Breast epithelium (tissue), 3 donors: ENCODE data around the gene ERAS.

ENCODE experiments used
- CTCF ChIP-seq, 3 donors: fragments of 450-650 bp; IDR thresholded peaks; one replicate each; pipeline ENCODE4 v1.5.1; 2016 to 2017; ENCODE audit warnings: antibody characterized with exemption in 3 of 3, mild to moderate bottlenecking in 3 of 3, moderate library complexity in 3 of 3
- POLR2A ChIP-seq: fragments of 450-650 bp; IDR thresholded peaks from one replicate; pipeline ENCODE4 v1.6.1; 2016; ENCODE audit warnings: antibody characterized with exemption, mild to moderate bottlenecking, moderate library complexity
- POLR2AphosphoS5 ChIP-seq, 3 donors: sonication (generic); formaldehyde crosslinking; IDR thresholded peaks; one replicate each; pipeline ENCODE4 v1.6.1; 2017; ENCODE audit warnings: antibody characterized with exemption in 3 of 3

DNA sequence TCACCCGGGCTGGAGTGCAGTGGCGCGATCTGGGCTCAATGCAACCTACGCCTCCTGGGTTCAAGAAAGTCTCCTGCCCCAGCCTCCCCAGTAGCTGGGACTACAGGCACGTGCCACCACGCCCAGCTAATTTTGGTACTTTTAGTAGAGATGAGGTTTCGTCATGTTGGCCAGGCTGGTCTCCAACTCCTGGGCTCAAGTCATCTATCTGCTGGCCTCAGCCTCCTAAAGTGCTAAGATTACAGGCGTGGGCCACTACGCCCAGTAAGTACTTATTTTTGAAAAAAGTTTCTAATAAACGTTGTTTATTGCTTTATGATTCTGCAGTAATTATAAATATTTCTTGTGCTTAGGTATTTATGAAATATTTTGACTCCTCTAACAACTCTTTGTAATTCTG is 13.4 kb downstream of the ERAS start:
- TF ChIP-seq CTCF (IDR thresholded peaks at IDR 0.05) (no peak), POLR2AphosphoS5 (IDR thresholded peaks at IDR 0.05) (no peak), POLR2A (no peak)
